Endodermal cell (in vitro differentiated cells): Measurements from ENCODE around the gene IFTAP. TPM values are rescaled to one million over a fixed set of nuclear protein-coding genes. Genes with fewer than 3 reads are reported as not detected.

Experiments used
- DNase-seq: peaks from one replicate; pipeline ENCODE4 v3.0.0-alpha.2; 2017
- H3K27ac ChIP-seq: 2 replicates; pipeline ENCODE4 v1.5.1; 2013; ENCODE audit warnings: mild to moderate bottlenecking, low read depth, low read length, moderate library complexity
- H3K27me3 ChIP-seq: 2 replicates; pipeline ENCODE4 v1.6.1; 2013; ENCODE audit warnings: mild to moderate bottlenecking, low read length, moderate library complexity; ENCODE audit not compliant: insufficient read depth, control insufficient read depth, poor library complexity, severe bottlenecking
- H3K36me3 ChIP-seq: 2 replicates; pipeline ENCODE4 v1.7.0; 2013; ENCODE audit warnings: mild to moderate bottlenecking, low read length, moderate library complexity; ENCODE audit not compliant: control insufficient read depth, insufficient read depth
- H3K4me1 ChIP-seq: one replicate; pipeline ENCODE4 v1.7.0; 2013; ENCODE audit warnings: low read length; ENCODE audit not compliant: control insufficient read depth, insufficient read depth
- H3K4me3 ChIP-seq: 2 replicates; pipeline ENCODE4 v1.5.1; 2013; ENCODE audit warnings: mild to moderate bottlenecking, low read length, moderate library complexity
- H3K9ac ChIP-seq: 2 replicates; pipeline ENCODE4 v1.6.1; 2013; ENCODE audit warnings: mild to moderate bottlenecking, low read length, moderate library complexity; ENCODE audit not compliant: poor library complexity, severe bottlenecking; ENCODE audit errors: extremely low read depth
- H3K9me3 ChIP-seq: 2 replicates; pipeline ENCODE4 v1.6.1; 2013; ENCODE audit warnings: mild to moderate bottlenecking, low read length, moderate library complexity; ENCODE audit not compliant: control insufficient read depth
- H3K27ac Mint-ChIP-seq: 2 replicates; pipeline ENCODE4 v1.8.0; 2020; ENCODE audit warnings: mixed read lengths
- H3K27me3 Mint-ChIP-seq: 2 replicates; pipeline ENCODE4 v1.8.0; 2021; ENCODE audit warnings: mild to moderate bottlenecking, mixed read lengths; ENCODE audit not compliant: insufficient read depth
- H3K36me3 Mint-ChIP-seq: 2 replicates; pipeline ENCODE4 v1.8.0; 2020; ENCODE audit warnings: low read depth, mixed read lengths
- H3K4me1 Mint-ChIP-seq: 2 replicates; pipeline ENCODE4 v1.8.0; 2020; ENCODE audit warnings: mixed read lengths
- H3K4me3 Mint-ChIP-seq: 2 replicates; pipeline ENCODE4 v1.8.0; 2020; ENCODE audit warnings: mild to moderate bottlenecking, moderate library complexity, mixed read lengths
- H3K9me3 Mint-ChIP-seq: 2 replicates; pipeline ENCODE4 v1.8.0; 2020; ENCODE audit warnings: mild to moderate bottlenecking, mixed read lengths
- WGBS, 2 experiments: methylation state at CpG; one replicate each; pipeline versions ENCODE4 v1.1.5 to v1.1.7; 2013; ENCODE audit warnings: missing lambda C conversion rate in 2 of 2, mixed read lengths in 1 of 2; ENCODE audit not compliant: insufficient coverage in 1 of 2, insufficient read length in 1 of 2; 5-methylcytosine and 5-hydroxymethylcytosine counted together
- total RNA-seq, 2 donors: library from RNA; stranded (reverse); fragmentation: NEBNext Ultra II Directional in 1 of 2; extraction: Animal tissue kit (Norgen Biotek cat#: 25700) in 1 of 2; gene quantifications; 2 replicates in 1 of 2; 3 replicates in 1 of 2; pipeline ENCODE4 v1.2.1, GENCODE V29; 2021
- TF ChIP-seq, protein P1 (sequence below): fragments of 200-600 bp; sonication (generic); conservative IDR thresholded peaks from 2 replicates; pipeline ENCODE4 v1.5.0; 2021; ENCODE audit warnings: antibody characterized with exemption, mild to moderate bottlenecking

IFTAP gene
- total RNA-seq, 2 donors from 2014 or later: 23.9 to 38.6 TPM

DNA sequence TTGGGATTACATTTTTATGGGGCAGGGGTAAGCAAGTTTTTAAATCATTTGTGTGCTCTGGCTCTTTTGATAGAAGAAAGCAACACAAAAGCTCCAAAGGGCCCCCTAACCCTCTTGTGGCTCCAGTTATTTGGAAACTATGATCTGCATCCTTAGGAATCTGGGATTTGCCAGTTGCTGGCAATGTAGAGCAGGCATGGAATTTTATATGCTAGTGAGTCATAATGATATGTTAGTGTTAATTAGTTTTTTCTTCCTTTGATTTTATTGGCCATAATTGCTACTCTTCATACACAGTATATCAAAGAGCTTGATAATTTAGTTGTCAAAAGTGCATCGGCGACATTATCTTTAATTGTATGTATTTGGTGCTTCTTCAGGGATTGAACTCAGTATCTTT is 16.4 kb upstream of the IFTAP start:
- no peak for DNase-seq
- TF ChIP-seq, protein P1, sequence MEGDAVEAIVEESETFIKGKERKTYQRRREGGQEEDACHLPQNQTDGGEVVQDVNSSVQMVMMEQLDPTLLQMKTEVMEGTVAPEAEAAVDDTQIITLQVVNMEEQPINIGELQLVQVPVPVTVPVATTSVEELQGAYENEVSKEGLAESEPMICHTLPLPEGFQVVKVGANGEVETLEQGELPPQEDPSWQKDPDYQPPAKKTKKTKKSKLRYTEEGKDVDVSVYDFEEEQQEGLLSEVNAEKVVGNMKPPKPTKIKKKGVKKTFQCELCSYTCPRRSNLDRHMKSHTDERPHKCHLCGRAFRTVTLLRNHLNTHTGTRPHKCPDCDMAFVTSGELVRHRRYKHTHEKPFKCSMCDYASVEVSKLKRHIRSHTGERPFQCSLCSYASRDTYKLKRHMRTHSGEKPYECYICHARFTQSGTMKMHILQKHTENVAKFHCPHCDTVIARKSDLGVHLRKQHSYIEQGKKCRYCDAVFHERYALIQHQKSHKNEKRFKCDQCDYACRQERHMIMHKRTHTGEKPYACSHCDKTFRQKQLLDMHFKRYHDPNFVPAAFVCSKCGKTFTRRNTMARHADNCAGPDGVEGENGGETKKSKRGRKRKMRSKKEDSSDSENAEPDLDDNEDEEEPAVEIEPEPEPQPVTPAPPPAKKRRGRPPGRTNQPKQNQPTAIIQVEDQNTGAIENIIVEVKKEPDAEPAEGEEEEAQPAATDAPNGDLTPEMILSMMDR: no peak
- H3K27me3 ChIP-seq: peaks cover 6% of the 10 kb centered on the region
- H3K4me1 ChIP-seq: no peaks in the 10 kb centered on the region
- H3K4me3 ChIP-seq: no peak overlapping the region
- H3K36me3 ChIP-seq: no peaks in the 10 kb centered on the region
- WGBS, 2 experiments: no CpG with 5 or more reads among the region's 2 CpGs
- peaks cover 23% of the 10 kb centered on the region for H3K9me3 ChIP-seq
- no peaks in the 10 kb centered on the region for H3K36me3 Mint-ChIP-seq
- no peaks in the 10 kb centered on the region for H3K4me1 Mint-ChIP-seq
- H3K27ac ChIP-seq: no peak overlapping the region
- H3K27me3 Mint-ChIP-seq: peaks cover 3% of the 10 kb centered on the region
- peaks cover 22% of the 10 kb centered on the region for H3K9me3 Mint-ChIP-seq
- no peak overlapping the region for H3K9ac ChIP-seq
- H3K4me3 Mint-ChIP-seq: no peak overlapping the region
- no peak overlapping the region for H3K27ac Mint-ChIP-seq

DNA sequence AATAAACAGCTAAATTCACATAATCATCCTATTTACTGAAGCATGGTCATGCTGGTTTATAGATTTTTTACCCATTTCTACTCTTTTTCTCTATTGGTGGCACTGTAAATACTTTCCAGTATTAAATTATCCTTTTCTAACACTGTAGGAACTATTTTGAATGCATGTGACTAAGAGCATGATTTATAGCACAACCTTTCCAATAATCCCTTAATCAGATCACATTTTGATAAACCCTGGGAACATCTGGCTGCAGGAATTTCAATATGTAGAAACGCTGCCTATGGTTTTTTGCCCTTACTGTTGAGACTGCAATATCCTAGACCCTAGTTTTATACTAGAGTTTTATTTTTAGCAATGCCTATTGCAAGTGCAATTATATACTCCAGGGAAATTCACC is 15.8 kb upstream of the IFTAP start:
- peaks cover 6% of the 10 kb centered on the region for H3K27me3 ChIP-seq
- no peak overlapping the region for H3K4me3 Mint-ChIP-seq
- H3K9me3 ChIP-seq: peaks cover 23% of the 10 kb centered on the region
- H3K27ac ChIP-seq: no peak overlapping the region
- H3K4me1 ChIP-seq: no peaks in the 10 kb centered on the region
- DNase-seq: no peak
- H3K27ac Mint-ChIP-seq: no peak overlapping the region
- peaks cover 22% of the 10 kb centered on the region for H3K9me3 Mint-ChIP-seq
- no peaks in the 10 kb centered on the region for H3K36me3 ChIP-seq
- no peak overlapping the region for H3K9ac ChIP-seq
- TF ChIP-seq, protein P1: no peak
- peaks cover 4% of the 10 kb centered on the region for H3K27me3 Mint-ChIP-seq
- no peak overlapping the region for H3K4me3 ChIP-seq
- WGBS, 2 experiments: 67% methylated on average over 1 of the region's 1 CpG; no CpG with 5 or more reads in 1 of the 2 experiments
- H3K4me1 Mint-ChIP-seq: no peaks in the 10 kb centered on the region
- H3K36me3 Mint-ChIP-seq: no peaks in the 10 kb centered on the region

DNA sequence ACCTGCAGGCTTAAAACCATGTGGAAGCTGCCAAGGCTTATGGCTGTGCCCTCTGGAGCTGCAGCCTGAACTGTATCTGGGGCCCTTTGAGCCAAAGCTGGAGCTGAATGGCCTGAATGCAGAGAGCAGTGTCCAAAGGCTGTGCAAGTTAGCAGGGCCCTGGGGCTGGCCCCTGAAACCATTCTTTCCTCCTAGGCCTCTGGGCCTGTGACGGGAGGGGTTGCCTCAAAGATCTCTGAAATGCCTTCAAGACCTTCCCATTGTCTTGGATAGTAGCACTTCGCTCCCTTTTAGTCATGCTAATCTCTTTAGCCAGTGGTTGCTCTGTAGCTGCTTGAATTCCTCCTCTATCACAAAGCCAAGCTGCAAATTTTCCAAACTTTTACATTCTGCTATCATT is 12.8 kb upstream of the IFTAP start:
- H3K27me3 ChIP-seq: peaks cover 20% of the 10 kb centered on the region
- TF ChIP-seq, protein P1: no peak
- no peak overlapping the region for H3K27ac ChIP-seq
- H3K4me1 ChIP-seq: no peaks in the 10 kb centered on the region
- no peak overlapping the region for H3K27ac Mint-ChIP-seq
- H3K36me3 Mint-ChIP-seq: no peaks in the 10 kb centered on the region
- H3K9ac ChIP-seq: no peak overlapping the region
- no peak for DNase-seq
- peaks cover 22% of the 10 kb centered on the region for H3K9me3 Mint-ChIP-seq
- H3K4me3 ChIP-seq: no peak overlapping the region
- H3K4me3 Mint-ChIP-seq: no peak overlapping the region
- no peaks in the 10 kb centered on the region for H3K4me1 Mint-ChIP-seq
- H3K27me3 Mint-ChIP-seq: peaks cover 7% of the 10 kb centered on the region
- no peaks in the 10 kb centered on the region for H3K36me3 ChIP-seq
- H3K9me3 ChIP-seq: peaks cover 23% of the 10 kb centered on the region
- 70 to 82% methylated on average over 2 of the region's 2 CpGs for WGBS, 2 experiments
